Upper lobe of left lung (tissue), 4 donors: ENCODE data around the gene DCDC2.

ENCODE experiments used
- EP300 ChIP-seq, 4 donors: sonication (generic); formaldehyde crosslinking; IDR thresholded peaks; one replicate each; pipeline ENCODE4 v1.5.1; 2017; ENCODE audit warnings: antibody characterized with exemption in 4 of 4, control low read depth in 2 of 4
- POLR2A ChIP-seq, 4 donors: fragments of 450-650 bp; IDR thresholded peaks; one replicate each; pipeline ENCODE4 v1.5.1; 2016 to 2017; ENCODE audit warnings: antibody characterized with exemption in 4 of 4, mild to moderate bottlenecking in 2 of 4
- TF ChIP-seq, protein P1 (sequence below), 6 experiments: fragments of 450-650 bp in 4 of 6; fragments of 200-600 bp in 2 of 6; sonication (generic) in 2 of 6; IDR thresholded peaks; one replicate each; pipeline ENCODE4 v1.5.1; 2016 to 2019; ENCODE audit warnings: antibody characterized with exemption in 6 of 6

DNA sequence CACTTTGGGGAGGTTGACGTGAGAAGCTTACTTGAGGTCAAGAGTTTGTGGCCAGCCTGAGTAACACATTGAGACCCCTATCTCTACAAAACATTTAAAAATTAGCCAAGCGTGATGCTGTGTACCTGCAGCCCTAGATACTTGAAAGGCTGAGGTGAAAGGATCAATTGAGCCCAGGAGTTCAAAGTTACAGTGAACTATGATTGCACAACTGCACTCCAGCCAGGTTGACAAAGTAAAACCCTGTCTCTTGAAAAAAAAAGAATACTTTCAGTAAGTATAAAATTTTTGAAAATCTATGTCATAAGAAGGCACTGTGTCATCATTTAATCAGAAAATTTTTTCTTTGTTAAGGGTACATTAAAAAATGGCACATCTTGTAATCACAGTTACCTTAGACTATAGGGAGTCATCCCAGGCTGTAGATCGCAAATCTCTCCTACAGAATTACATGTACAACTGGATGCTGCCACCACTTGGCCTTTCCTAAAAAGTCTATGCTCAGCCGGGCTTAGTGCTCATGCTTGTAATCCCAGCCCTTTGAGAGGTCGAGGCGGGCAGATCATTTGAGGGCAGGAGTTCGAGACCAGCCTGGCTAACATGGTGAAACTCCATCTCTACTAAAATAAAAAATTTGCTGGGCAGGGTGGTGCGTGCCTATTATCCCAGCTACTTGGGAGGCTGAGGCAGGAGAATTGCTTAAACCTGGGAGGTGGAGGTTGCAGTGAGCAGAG lies 27.8 kb upstream of the DCDC2 start:
- TF ChIP-seq POLR2A (IDR thresholded peaks at IDR 0.05) = no peak
- TF ChIP-seq, protein P1, sequence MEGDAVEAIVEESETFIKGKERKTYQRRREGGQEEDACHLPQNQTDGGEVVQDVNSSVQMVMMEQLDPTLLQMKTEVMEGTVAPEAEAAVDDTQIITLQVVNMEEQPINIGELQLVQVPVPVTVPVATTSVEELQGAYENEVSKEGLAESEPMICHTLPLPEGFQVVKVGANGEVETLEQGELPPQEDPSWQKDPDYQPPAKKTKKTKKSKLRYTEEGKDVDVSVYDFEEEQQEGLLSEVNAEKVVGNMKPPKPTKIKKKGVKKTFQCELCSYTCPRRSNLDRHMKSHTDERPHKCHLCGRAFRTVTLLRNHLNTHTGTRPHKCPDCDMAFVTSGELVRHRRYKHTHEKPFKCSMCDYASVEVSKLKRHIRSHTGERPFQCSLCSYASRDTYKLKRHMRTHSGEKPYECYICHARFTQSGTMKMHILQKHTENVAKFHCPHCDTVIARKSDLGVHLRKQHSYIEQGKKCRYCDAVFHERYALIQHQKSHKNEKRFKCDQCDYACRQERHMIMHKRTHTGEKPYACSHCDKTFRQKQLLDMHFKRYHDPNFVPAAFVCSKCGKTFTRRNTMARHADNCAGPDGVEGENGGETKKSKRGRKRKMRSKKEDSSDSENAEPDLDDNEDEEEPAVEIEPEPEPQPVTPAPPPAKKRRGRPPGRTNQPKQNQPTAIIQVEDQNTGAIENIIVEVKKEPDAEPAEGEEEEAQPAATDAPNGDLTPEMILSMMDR (IDR thresholded peaks at IDR 0.05) = no peak
- no peak for TF ChIP-seq EP300 (IDR thresholded peaks at IDR 0.05)
